OCI-LY3 (cell line): ENCODE data around the gene RAD51B.

Experiments
- EZH2phosphoT487 ChIP-seq: fragments of 200-600 bp; shearing (Covaris generic); IDR thresholded peaks from 2 replicates; pipeline ENCODE4 v1.6.1; 2018; ENCODE audit warnings: antibody characterized with exemption, mixed run types, low read depth
- TF ChIP-seq, protein P1 (sequence below): fragments of 200-600, 300-600 bp; sonication (generic); IDR thresholded peaks from 2 replicates; pipeline ENCODE4 v1.5.1; 2014; ENCODE audit warnings: antibody characterized with exemption, low read length, low read depth

DNA sequence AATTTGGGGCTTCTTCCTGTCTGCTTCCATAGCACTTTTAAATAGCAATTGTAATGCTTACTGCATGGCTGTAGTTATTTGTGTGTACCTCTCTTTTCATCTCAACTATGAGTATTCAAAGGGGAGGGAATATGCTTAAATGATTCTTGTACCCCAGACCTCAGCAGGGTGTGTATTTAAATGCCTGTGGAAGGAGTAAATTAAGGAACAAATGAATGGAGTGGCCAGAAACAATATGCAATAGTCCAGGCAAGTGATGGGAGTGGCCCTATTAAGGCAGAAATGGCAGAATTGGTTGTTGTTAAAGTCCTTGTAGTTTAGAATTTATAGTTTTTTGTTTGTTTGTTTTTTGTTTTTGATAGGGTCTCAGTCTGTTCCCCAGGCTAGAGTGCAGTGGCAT lies 1.5 kb downstream of the RAD51B start:
- TF ChIP-seq, protein P1, sequence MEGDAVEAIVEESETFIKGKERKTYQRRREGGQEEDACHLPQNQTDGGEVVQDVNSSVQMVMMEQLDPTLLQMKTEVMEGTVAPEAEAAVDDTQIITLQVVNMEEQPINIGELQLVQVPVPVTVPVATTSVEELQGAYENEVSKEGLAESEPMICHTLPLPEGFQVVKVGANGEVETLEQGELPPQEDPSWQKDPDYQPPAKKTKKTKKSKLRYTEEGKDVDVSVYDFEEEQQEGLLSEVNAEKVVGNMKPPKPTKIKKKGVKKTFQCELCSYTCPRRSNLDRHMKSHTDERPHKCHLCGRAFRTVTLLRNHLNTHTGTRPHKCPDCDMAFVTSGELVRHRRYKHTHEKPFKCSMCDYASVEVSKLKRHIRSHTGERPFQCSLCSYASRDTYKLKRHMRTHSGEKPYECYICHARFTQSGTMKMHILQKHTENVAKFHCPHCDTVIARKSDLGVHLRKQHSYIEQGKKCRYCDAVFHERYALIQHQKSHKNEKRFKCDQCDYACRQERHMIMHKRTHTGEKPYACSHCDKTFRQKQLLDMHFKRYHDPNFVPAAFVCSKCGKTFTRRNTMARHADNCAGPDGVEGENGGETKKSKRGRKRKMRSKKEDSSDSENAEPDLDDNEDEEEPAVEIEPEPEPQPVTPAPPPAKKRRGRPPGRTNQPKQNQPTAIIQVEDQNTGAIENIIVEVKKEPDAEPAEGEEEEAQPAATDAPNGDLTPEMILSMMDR, result no peak
- no peak for TF ChIP-seq EZH2phosphoT487
